ENCODE measurements around the gene HACE1.
"Not testable (repeated sequence)": the region's sequence is repeated elsewhere in the genome, so short reads cannot be mapped to it uniquely, and the experiment has no call there.

The HACE1 gene

DNA sequence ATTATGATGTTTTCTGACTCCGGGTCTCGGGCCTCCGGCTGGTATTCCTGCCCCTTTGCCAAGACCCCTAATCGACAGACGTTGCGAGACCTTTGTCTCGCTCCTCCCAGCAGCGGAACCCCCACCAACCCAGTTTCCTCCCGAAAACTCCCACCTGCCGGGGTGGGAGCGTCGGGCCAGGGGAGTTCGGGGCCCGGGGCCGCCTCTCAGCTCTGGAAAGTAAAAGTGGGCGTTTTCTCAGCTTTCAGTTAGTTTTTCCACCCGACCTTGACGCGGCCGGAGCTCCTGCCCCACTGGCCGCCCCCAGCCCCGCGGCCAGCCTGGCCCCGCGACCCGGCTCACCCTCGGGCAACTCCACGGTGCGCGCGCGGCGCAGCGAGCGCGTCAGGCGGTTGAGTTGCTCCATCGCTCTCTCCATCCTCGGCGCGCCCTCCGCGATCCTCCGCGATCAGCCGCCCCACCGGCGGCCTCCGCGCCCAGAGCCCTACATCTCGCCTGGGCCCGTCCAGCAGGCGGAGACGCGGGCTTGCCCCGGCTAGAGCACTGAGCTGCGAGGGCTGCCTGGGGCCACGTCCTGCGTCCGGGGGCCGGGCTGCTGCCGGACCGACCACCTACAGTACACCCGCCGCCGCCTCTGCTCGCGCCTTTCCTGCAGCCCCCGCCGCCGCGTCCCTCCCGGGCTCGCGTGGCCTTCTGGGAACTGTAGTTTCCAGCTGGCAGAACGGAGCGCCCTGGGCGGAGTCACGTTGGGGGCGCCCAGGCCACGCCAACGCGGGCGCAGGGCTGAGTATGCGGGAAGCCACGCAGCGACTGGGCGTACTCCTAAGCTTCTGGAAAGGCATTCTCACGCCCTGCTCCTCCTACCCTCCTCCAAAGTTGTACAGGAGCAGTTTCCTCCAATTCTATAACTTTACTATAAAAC is at the start of gene HACE1:
HACE1 (minus strand) TSS at position 695 of the 922 bp plus-strand sequence; CDS start at position 418, 277 bp downstream.
- DNase-seq = peak; percentile 84

DNA sequence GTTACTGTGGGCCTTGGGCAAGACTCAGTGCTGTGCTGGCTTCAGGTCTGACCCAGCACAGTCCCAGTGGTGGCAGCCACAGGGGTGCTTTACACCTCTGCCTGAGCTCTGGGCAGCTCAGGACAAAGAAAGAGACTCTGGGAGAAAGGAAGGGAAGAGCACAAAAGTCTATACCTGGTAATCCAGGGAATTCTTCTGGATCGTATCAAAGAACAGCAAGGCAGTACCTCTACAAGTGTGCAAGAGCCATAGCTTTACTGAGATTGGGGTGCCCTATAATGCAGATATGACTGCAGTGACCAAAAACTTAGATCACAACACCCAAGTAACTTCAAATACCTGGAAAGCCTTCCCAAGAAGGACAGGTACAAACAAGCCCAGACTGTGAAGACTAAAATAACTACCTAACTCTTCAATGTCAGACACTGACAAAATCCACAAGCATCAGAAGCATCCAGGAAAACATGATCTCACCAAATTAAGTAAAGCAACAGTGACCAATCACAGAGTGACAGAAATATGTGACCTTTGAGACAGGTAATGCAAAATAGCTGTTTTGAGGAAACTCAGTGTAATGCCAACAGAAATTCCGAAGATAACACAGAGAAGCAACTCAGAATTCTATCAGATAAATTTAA is 49.3 kb upstream of the HACE1 start:
- DNase-seq = no peak

GRCh38 chr6:104908031-104908887 is 48.5 kb upstream of the HACE1 start:
- DNase-seq = no peak

DNA sequence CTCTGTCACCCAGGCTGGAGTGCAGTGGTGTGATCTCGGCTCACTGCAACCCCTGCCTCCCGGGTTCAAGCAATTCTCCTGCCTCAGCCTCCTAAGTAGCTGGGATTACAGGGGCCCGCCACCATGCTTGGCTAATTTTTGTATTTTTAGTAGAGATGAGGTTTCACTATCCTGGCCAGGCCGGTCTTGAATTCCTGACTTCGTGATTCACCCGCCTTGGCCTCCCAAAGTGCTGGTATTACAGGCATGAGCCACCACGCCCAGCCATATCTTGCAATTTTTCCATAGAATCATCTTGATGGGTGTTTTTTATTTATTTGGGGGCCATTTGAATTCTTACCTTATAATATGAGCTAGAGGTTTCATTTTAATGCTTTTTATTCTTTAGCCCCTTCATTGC is 39.2 kb upstream of the HACE1 start:
- DNase-seq = not testable (repeated sequence)

- DNase-seq = no peak
These were observed 37.2 kb upstream of the HACE1 start for GRCh38 chr6:104896914-104897313.

GRCh38 chr6:104888066-104888465 is 28.3 kb upstream of the HACE1 start:
- DNase-seq = no peak

DNA sequence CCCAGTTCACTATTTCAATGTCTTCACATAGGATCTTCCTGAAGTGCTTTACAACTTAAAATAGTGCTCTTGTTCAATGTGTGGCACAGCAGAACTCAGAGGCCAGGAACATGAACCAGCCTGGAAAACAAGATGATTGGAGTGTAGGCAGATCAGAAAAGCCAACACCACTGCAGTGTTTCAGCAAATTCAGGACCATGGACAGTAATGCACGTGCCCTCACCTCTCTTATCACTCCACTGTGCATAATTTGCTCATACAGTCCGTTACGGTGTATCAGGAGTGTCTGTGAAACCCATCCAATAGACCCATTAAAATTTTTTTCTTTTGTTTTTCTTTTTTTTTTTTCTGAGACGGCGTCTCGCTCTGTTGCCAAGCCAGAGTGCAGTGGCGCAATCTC is 27.6 kb upstream of the HACE1 start:
- no peak for DNase-seq

DNA sequence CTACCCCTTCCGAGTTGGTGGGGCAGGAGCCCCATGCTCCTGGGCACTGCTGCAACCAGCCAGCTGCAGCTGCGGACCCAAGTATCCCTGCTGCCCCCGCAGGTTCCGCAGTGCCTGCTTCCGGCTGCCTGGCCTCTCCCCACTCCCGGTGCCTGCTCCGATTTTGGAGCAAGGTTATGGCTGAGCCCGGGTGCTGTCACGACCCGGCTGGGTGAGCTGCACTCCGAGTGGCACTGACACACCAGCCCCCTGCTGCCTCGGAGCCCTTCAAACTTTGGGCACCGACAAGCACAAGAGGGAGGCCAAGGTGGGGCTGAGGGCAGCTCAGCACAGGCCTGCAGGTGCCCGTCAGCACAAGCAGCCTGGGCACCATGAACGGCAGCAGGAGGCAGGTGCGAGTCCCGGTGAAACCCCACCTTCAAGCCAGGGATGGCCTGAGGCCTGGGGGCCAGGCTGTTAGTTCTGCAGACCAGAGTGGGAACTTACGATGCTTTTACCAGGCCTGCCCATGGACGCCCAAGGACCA is 25.9 kb upstream of the HACE1 start:
- no peak for DNase-seq

DNA sequence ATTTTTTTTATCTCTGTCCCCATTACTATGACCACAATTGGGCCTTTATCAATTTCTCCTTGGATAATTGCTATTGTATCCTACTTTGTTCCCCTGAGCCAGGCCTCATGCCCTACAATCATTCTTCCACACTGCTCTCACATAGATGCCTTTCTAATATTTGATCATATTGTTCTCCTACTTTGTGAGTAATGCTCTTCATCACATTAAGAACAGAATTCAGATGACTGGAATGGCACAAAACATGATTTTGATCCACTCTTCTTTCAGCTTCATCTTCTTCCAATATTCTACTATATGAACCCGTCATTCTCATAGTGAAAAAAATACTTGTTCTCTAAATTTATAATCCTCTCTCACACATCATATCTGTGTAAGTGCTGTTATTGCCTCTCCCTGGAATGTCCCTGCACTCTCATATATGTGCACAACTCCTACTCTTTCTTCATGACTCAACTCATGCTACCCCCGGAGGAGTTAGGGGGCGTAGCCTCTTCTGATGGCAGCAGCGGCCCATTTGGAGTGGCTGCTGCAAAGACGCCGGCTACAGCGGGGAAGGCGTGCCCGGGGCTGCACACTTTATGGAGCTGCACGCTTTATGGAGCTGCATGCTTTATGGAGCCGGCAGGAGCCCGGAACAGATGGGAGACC is 25.3 kb upstream of the HACE1 start:
- DNase-seq = no peak

- no peak for DNase-seq
These were observed 22.4 kb upstream of the HACE1 start for GRCh38 chr6:104881964-104882668.

- DNase-seq = no peak
These were observed 2.7 kb upstream of the HACE1 start for GRCh38 chr6:104862456-104862855.

DNA sequence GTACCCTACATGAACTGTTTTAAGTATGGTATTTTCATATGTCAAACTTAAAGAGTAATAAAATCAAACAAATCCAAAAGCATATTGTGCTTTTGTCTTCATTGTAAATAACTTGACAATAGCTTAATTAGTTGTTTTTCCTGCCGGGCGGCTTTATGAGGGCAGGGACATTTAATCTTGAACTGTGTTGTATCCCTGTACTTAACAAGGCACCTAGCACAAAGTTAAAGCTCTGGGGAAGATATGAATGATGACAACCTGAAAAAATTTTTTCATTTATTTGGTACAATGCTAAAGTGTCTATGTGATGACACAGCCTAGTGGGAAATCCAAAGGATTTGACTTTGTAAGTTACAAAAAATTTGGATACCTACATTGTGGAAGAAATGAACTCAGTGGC is 502 bp upstream of the HACE1 start:
- DNase-seq = no peak

GRCh38 chr6:104858642-104859041 is 1.1 kb downstream of the HACE1 start:
- no peak for DNase-seq

DNA sequence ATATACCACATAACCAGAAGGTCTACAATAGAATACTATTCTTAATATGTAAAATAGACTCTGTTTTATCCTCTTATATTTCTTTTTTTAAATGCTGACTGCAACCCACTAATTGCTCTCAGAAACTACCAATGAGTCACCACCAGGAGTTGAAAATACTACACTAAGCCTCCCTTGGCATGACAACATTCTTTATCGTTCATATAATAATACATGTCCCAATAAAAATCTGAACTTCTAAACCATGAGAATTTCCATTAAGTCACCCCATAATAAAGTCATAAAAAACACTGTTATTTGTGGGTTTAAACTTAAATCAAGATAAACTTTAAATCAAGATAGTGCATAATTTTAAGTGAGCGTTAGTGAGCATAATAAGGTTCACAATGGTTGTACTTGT is 4.2 kb downstream of the HACE1 start:
- DNase-seq = no peak

- DNase-seq = not testable (repeated sequence)
These were observed 12.0 kb downstream of the HACE1 start for GRCh38 chr6:104847721-104848120.

DNA sequence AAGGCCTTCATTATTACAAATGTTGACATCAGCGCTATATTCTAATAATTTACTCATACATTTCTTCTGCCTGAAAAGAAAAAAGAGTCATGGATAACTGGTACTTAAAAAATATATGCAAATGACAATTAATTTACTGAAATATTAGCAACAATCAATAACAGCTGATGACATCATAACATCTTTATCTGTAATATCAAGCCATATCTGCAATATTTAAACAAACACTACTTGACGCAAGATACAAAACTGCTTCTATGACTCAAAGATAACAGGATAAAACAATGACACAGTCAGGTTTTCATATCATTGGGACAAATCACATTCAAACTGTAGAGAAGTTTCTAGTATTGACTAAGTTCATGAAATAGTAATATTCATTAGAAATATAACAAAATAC is 16.5 kb downstream of the HACE1 start:
- DNase-seq = no peak

DNA sequence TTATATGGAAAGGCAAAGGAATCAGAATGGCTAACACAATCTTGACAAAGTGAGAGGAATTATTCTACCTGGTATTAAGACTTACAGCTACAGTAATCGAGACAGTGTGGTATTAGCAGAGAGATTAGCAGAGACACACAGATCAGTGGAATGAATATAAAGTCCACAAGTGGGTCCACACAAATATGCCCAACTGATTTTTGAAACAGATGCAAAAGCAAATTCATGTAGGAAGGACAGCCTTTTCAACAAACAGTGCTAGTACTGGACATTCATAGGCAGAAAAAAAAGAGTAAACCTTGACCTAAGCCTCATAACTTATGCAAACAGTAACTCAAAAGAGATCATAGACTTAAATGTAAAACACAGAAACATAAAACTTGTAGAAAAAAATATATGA is 22.6 kb downstream of the HACE1 start:
- DNase-seq = no peak

DNA sequence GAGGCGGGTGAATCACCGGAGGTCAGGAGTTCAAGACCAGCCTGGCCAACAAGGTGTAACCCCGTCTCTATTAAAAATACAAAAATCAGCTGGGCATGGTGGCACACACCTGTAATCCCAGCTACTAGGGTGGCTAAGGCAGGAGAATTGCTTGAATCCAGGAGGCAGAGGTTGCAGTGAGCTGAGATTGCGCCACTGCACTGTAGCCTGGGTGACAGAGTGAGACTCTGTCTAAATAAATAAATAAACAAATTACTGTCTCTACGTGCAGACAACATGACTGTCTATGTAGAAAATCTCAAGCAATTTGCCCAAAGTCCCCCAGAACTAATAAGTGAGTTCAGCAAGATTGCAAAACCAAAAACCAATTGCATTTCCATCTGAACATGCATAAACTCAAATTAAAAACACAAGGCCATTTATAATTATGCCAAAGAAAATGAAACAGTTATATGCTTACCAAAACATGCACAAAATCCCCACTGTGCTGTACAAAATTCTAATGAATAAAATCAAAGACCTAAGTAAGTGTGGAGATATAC is 23.2 kb downstream of the HACE1 start:
- not testable (repeated sequence) for DNase-seq

DNA sequence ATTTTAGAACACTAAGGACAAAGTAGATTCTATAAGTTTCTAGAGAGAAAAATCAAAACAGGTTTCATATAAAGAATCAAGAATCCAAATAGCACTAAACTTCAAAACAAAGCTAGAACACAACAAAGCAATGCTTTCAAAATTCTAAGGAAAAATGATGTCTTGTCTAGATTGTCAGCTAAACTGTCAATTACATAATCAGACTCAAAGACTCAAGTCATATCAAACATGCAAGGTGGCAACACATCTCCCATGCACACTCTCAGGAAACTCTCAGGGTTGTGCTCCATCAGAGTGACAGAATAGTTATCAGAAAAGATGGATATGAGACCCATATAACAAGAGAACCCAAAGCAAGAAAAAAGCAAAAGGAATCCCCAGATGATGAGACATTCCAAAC is 23.9 kb downstream of the HACE1 start:
- no peak for DNase-seq

GRCh38 chr6:104829183-104829958 is 30.3 kb downstream of the HACE1 start:
- DNase-seq = no peak

- no peak for DNase-seq
These were observed 31.2 kb downstream of the HACE1 start for GRCh38 chr6:104828478-104828877.

All from NCI-H1092 treated with DMSO at 0.1 percent for 48 hours (cell line).